Esophagus squamous epithelium (tissue), 5 donors: ENCODE results near the gene TAF11L14. TPM values are rescaled to one million over a fixed set of nuclear protein-coding genes. Genes with fewer than 3 reads are reported as not detected.

Experiments
- DNase-seq: peaks from one replicate; lab custom pipeline; 2025; lab: John Stamatoyannopoulos, UW
- H3K27ac ChIP-seq, 4 donors: fragments of 200-600 bp; sonication (generic); one replicate each; pipeline ENCODE4 v1.5.1; 2016 to 2019; ENCODE audit warnings: mild to moderate bottlenecking in 1 of 4
- H3K27me3 ChIP-seq, 4 donors: fragments of 200-600 bp; sonication (generic); 1 replicate in 3 of 4; 2 replicates in 1 of 4; pipeline versions ENCODE4 v1.5.1 to v1.6.0; 2017 to 2021; ENCODE audit warnings: antibody characterized with exemption in 1 of 4
- H3K36me3 ChIP-seq, 3 donors: fragments of 200-600 bp; sonication (generic); one replicate each; pipeline ENCODE4 v1.5.1; 2016 to 2019
- H3K4me1 ChIP-seq, 3 donors: fragments of 200-600 bp; sonication (generic); one replicate each; pipeline ENCODE4 v1.5.1; 2017 to 2019
- H3K4me3 ChIP-seq, 4 donors: fragments of 200-600 bp; sonication (generic); 1 replicate in 3 of 4; 2 replicates in 1 of 4; pipeline ENCODE4 v1.5.1; 2016 to 2019; ENCODE audit warnings: mild to moderate bottlenecking in 2 of 4, moderate library complexity in 1 of 4
- H3K9me3 ChIP-seq, 3 donors: fragments of 200-600 bp; sonication (generic); one replicate each; pipeline ENCODE4 v1.5.1; 2016 to 2019
- POLR2A ChIP-seq, 4 donors: fragments of 450-650 bp; IDR thresholded peaks; one replicate each; pipeline ENCODE4 v1.6.1; 2017; ENCODE audit warnings: antibody characterized with exemption in 4 of 4, mild to moderate bottlenecking in 4 of 4, moderate library complexity in 3 of 4
- WGBS, 2 donors: methylation state at CpG; one replicate each; pipeline ENCODE4 v1.1.5; 2018; 5-methylcytosine and 5-hydroxymethylcytosine counted together
- intact Hi-C: fragments of 100-400 bp; cut with DNase I; formaldehyde crosslinking; loops from one replicate; pipeline ENCODE4 v1.15.0; 2022
- total RNA-seq, 4 donors: library from RNA; depleted of rRNA; stranded (reverse); fragments of >200 nt; gene quantifications; one replicate each; pipeline ENCODE4 v1.1.0, GENCODE V29; 2016
- TF ChIP-seq, protein P1 (sequence below), 6 experiments: fragments of 450-650 bp in 4 of 6; fragments of 200-600 bp in 2 of 6; sonication (generic) in 2 of 6; IDR thresholded peaks; one replicate each; pipeline ENCODE4 v1.5.1; 2016 to 2019; ENCODE audit warnings: antibody characterized with exemption in 6 of 6, mild to moderate bottlenecking in 4 of 6, moderate library complexity in 4 of 6
- donor health status: DM: yes; HTN: yes; CAD: no.

TAF11L14 gene
- total RNA-seq, 4 donors from 2014 or later, result not detected

DNA sequence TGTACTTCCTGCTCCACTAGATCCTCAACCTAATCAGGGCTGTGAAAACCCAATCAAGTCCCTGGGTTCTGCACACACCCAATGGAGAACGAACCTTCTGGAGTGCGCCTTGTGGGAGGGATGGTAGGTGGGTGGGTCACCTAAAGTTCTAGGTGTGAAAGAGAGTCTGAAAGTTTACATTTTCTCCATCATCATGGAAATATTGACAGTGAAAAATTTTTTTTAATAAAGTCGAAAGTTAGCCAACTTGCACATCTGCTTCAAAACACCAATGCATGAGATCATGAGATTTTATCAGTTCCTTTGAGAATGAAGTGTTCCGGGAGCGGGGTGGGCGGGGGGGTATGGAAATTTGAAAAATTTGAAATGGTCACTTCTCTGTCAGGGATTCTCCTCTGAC, 21.7 kb downstream of the TAF11L14 start:
- Histone ChIP-seq H3K27me3 (no peaks in the 10 kb centered on the region), H3K4me3 (no peak overlapping the region), H3K36me3 (no peaks in the 10 kb centered on the region), H3K27ac (no peak overlapping the region), H3K4me1 (no peaks in the 10 kb centered on the region), H3K9me3 (no peaks in the 10 kb centered on the region)
- DNase-seq, result no peak
- WGBS, 2 donors, result 58 to 70% methylated on average over 6 of the region's 6 CpGs
- intact Hi-C loops, result no loop called here
- TF ChIP-seq, protein P1, sequence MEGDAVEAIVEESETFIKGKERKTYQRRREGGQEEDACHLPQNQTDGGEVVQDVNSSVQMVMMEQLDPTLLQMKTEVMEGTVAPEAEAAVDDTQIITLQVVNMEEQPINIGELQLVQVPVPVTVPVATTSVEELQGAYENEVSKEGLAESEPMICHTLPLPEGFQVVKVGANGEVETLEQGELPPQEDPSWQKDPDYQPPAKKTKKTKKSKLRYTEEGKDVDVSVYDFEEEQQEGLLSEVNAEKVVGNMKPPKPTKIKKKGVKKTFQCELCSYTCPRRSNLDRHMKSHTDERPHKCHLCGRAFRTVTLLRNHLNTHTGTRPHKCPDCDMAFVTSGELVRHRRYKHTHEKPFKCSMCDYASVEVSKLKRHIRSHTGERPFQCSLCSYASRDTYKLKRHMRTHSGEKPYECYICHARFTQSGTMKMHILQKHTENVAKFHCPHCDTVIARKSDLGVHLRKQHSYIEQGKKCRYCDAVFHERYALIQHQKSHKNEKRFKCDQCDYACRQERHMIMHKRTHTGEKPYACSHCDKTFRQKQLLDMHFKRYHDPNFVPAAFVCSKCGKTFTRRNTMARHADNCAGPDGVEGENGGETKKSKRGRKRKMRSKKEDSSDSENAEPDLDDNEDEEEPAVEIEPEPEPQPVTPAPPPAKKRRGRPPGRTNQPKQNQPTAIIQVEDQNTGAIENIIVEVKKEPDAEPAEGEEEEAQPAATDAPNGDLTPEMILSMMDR (IDR thresholded peaks at IDR 0.05), result no peak
- no peak for TF ChIP-seq POLR2A (IDR thresholded peaks at IDR 0.05)

DNA sequence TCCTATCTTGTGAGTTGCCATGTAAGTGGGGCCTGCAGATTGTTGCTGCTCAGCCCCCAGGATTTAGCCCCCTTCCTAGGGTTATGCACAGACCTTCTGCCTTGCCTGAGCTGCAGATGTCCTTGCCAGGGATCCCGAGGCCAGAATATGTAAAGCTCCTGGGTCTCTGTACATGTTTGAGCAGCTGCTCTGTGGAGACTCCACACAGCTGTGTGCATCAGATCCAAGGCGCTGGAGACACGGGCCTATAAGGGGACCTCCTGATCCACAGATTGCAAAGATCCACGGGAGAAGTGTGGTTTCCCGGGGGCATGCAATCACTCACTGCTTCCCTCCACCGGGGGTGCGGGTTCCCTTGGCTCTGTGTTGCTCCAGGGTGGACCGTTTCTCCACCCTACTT, 28.9 kb downstream of the TAF11L14 start:
- no peaks in the 10 kb centered on the region for H3K36me3 ChIP-seq
- H3K4me1 ChIP-seq, result no peaks in the 10 kb centered on the region
- WGBS, 2 donors, result 73 to 87% methylated on average over 5 to 7 of the region's 8 CpGs
- intact Hi-C loops, result no loop called here
- no peak overlapping the region for H3K27ac ChIP-seq
- no peak for DNase-seq
- H3K4me3 ChIP-seq, result no peak overlapping the region
- H3K27me3 ChIP-seq, result no peaks in the 10 kb centered on the region
- no peak for TF ChIP-seq POLR2A (IDR thresholded peaks at IDR 0.05)
- TF ChIP-seq, protein P1 (IDR thresholded peaks at IDR 0.05), result no peak
- no peaks in the 10 kb centered on the region for H3K9me3 ChIP-seq

DNA sequence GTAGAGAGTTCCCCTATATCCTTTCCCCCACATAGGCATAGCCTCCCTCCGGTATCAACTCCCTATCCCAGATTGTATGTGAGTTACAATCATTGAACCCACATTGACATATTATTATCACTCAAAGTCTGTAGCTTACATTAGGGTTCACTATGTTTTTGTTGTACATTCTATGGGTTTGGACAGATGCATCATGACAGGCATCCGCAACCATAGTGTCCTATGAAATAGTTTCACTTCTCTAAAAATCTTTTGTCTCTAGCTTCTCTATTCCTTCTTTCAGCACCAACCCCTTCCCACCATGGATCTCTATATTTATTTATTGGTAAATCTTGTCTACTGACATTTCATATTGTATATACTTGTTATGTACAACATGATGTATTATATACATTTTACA, 31.6 kb downstream of the TAF11L14 start:
- 82 to 95% methylated on average over 2 of the region's 2 CpGs for WGBS, 2 donors
- TF ChIP-seq POLR2A (IDR thresholded peaks at IDR 0.05), result no peak
- TF ChIP-seq, protein P1 (IDR thresholded peaks at IDR 0.05), result no peak
- Histone ChIP-seq H3K27me3 (no peaks in the 10 kb centered on the region), H3K27ac (no peak overlapping the region), H3K4me3 (no peak overlapping the region), H3K4me1 (no peaks in the 10 kb centered on the region), H3K9me3 (no peaks in the 10 kb centered on the region), H3K36me3 (no peaks in the 10 kb centered on the region)
- intact Hi-C loops, result no loop called here
- DNase-seq, result no peak

DNA sequence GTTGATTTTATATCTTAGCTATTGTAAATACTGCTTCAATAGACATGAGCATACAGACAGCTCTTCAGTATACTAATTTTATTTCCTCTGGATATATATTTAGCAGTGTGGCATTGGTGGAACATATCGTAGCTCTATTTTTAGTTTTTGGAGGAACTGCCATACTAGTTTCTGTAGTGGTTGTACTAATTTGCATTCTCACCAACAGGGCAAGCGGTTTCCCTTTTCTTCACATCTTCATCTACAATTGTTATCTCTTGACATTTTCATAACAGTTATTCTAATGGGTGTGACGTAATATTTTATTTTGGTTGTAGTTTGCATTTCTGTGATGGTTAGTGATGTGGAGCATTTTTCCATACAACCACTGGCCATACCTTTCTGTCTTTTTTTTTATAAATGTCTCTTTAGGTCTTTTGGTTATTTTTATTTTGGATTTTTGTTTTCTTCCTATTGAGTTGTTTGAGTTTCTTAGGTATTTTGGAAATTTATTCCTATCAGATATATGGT, 32.5 kb downstream of the TAF11L14 start:
- H3K9me3 ChIP-seq, result no peaks in the 10 kb centered on the region
- TF ChIP-seq, protein P1 (IDR thresholded peaks at IDR 0.05), result no peak
- no peak for TF ChIP-seq POLR2A (IDR thresholded peaks at IDR 0.05)
- no peaks in the 10 kb centered on the region for H3K4me1 ChIP-seq
- no peak overlapping the region for H3K4me3 ChIP-seq
- H3K27me3 ChIP-seq, result no peaks in the 10 kb centered on the region
- intact Hi-C loops, result no loop called here
- DNase-seq, result no peak
- H3K27ac ChIP-seq, result no peak overlapping the region
- H3K36me3 ChIP-seq, result no peaks in the 10 kb centered on the region
- 78 to 86% methylated on average over 3 of the region's 3 CpGs for WGBS, 2 donors

DNA sequence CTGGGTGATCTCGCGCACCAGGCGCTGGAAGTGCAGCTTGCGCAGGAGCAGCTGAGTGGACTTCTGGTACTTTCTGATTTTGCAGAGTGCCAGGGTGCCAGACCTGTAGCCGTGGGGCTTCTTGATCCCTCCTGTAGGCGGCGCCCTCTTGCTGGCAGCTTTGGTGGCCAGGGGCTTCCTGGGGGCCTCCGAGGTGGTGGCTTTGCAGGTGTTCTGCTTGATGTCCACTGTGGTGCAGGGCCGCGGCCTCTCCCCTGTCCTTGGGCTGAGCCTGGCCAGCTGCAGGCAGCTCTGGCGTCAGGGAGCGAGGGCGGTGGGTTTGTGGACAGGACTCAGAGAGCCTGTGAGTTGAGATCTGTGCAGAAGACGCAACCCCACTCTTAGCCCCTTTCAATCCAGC, 36.1 kb downstream of the TAF11L14 start:
- DNase-seq, result no peak
- no peak for TF ChIP-seq POLR2A (IDR thresholded peaks at IDR 0.05)
- TF ChIP-seq, protein P1 (IDR thresholded peaks at IDR 0.05), result no peak
- H3K27ac ChIP-seq, result no peak overlapping the region
- no peak overlapping the region for H3K4me3 ChIP-seq
- no peaks in the 10 kb centered on the region for H3K9me3 ChIP-seq
- H3K36me3 ChIP-seq, result no peaks in the 10 kb centered on the region
- no peaks in the 10 kb centered on the region for H3K27me3 ChIP-seq
- H3K4me1 ChIP-seq, result no peaks in the 10 kb centered on the region
- WGBS, 2 donors, result 92% methylated on average over 5 of the region's 14 CpGs; no CpG with 5 or more reads in 1 of the 2 donors
- intact Hi-C loops, result no loop called here
